ENCODE measurements around the gene SOCS1.

Gene SOCS1

DNA sequence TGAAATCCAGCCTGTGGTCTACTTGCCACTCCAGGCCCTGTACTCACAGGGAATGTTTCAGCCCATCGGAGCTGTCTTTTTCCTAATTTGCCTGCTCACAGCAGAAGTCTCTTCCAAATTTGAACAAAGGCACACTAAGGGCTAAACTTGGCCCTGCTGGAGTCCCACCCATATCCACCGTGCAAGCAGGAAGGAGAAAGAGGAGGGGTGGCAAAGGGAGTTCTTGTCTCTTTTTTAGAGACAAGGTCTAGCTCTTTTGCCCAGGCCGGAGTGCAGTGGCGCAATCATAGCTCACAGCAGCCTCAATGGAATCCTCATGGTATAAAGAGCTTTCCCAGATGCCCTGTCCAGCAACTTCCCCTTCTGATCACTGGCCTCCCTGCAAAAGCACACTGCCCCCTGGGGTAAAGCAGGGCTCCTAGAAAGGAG, 27.8 kb upstream of the SOCS1 start:
- DNase-seq, result no peak

GRCh38 chr16:11280616-11281522, 24.9 kb upstream of the SOCS1 start, which contains the start of gene PRM1:
TSS of gene PRM1 (minus strand) at chr16:11281330. CDS start at chr16:11281238, 92 bp downstream.
- DNase-seq, result no peak

DNA sequence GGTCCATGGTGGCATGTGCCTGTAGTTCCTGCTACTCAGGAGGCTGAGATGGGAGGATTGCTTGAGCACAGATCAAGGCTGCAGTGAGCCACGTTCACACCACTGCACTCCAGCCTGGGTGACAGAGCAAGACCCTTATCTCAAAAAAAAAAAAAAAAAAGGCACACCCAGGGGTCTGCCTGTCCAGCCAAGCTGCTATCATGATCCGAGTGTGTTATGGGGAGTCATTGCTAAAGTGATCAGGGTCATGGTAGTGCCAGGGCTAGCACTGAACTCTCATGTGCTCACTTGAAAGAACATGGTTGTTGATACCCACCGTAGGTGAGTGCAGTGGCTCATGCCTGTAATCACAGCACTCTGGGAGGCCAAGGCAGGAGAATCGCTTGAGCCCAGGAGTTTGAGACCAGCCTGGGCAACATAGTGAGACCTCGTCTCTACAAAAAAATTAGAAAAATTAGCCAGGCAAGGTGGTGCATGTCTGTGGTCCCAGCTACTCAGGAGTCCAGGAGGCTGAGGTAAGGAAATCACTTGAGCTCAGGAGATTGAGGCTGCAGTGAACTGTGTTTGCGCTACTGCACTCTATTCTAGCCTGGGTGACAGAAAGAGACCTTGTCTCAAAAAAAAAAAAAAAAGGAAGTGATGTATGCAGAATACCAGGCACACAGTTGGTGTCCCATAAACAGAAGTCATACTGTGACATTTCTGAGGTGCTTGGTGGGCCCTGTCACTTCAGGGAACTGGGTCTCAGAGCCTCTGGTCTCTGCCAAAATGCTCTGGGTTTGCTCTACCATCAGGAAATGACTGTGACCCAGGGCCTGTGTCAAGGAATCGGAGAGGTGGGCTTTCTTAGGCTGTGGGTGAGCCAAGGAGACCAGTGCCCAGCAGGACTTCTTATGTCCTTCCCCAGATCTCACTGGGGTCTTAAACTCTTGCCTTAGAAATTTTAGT, 23.0 kb upstream of the SOCS1 start:
- DNase-seq, result no peak

- DNase-seq, result no peak
Measured at GRCh38 chr16:11277607-11278337, 21.8 kb upstream of the SOCS1 start.

DNA sequence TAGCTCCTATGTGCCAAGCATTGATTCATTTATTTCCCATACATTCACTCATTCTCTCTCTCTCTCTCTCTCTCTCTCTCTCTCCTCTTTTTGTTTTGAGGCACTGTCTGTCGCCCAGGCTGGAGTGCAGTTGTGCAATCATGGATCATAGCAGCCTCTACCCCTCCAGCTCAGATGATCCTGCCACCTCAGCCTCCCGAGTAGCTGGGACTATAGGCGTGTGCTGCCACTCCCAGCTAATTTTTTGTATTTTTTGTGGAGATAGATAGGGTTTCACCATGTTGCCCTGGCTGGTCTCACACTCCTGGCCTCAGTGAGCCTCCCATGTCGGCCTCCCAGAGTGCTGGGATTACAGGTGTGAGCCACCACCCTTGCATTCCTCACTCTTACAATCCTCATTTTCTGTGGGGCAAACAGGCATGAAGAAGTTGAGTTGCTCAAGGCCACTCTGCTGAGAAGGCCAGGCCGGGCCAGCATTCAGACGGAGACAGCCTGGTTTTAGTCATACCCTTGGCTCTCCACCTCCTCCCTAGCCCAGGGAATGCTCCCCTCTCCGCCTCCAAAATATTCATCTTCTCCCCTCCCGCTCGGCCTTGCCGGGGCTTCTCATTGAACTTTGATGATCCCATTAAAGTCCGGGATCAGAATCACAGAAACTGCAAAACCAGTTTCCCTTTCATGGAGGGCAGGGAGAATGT, 21.0 kb upstream of the SOCS1 start:
- no peak for DNase-seq

- DNase-seq, result no peak
Measured at GRCh38 chr16:11276143-11276895, 20.3 kb upstream of the SOCS1 start, which contains the start of gene PRM2. TSS of gene PRM2 (minus strand) at chr16:11276480. CDS start at chr16:11276370, 110 bp downstream.

DNA sequence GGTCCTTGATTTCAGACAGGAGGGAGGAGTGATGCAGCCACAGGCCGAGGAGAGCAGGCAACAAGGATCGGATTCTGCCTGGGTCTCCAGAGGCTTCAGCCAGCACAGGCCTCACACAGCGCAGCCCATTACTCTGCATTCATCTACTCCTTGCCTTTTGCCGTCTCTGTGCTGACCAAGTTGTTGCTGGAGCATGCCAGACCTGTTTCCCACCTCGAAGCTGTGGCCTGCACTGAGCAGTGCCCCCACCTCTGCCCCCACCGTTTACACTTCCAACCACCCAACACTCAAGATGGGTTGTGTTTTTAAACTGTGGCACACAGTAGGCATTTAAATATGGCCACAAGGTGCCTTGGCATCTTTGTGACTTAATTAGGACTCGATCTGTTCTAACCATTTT, 19.0 kb upstream of the SOCS1 start:
- no peak for DNase-seq

DNA sequence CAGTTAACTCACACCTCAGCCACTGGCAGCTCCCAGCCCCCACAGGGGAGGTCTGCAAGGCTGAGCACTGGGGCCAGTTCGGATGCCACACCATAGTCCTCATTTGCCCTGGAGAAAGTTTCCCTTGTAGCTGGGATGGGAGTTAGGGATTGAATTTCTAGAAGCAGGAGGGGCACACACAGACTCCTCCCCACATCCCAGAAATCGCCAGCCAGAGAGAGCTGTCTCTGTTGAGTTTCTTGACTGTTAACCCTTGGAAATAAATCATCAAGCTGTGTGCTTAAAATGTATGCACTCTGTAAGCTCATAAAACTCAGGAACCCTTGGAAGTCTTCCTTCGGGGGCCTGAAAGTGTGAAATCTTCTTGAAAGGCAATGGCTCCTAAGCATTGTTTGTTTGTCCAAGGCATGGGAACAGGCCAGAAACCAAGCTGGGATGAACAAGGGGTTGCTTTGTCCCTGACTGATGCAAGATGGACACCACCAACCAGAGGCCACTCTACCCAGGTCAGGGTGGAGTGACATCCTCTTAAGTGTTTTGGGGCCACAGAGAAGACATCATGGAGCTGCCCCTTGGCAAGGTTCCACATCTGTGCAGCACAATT, 17.8 kb upstream of the SOCS1 start:
- no peak for DNase-seq

DNA sequence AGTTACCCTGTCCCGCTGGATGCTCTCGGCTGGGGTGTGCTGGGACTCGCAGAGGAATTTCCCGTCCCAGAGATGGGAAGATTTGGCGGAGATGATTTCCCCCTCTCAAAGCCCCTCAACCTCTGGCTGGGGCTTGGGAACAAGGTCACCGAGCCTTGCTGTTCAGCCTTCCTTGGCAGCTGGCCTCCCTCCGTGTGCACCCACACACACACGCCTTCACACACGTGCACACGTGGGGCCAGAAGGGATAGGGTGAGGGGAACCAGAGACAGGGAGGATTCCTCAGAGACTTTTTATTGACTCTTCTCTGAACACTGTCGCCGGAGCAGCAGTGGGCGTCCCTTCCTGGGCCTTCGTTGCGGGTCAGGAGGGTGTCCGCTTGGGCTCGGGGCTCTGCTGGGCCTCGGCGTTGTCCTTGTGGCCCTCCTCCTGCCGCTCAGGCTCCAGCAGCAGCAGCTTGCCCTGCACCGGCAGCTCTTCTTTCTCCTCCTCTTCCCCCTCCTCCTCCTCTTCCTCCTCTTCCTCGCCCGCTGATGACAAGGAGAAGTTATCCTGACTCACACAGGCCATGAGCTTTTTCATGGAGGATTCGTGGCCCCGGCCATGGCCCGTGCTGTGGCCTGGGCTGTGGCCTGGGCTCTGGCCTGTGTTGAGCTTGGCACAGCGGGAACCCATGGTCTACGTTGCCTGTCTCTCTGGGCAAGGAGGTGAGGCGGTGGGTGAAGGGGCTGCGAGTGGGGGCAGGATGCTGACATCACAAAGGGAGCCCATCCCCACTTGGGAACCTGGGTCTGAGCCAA, 17.1 kb upstream of the SOCS1 start, which contains the start of gene PRM3:
TSS of gene PRM3 (minus strand) at position 709 of the 800 bp plus-strand sequence. CDS start at position 675, 34 bp downstream.
- no peak for DNase-seq

- DNase-seq, result no peak
Measured at GRCh38 chr16:11272484-11272883, 16.5 kb upstream of the SOCS1 start.

DNA sequence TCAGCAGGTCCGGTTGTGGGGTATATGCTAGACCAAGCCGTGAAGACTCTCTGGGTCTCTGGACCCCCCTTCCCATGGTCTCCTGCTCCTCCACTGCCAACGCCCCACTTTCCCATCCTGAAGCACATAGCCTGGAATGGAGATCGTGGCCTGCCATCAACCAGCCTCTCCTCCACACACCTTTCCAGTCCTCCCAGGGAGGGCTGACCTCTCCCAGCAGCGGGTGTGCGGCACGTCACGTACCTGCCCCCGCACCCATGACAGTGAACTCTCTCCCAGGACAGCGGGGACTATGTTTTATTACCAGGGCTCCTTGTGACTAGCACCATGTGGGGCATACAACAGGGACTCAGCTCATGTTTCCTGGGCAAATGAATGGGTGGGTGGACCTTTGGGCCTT, 15.6 kb upstream of the SOCS1 start:
- DNase-seq, result no peak

DNA sequence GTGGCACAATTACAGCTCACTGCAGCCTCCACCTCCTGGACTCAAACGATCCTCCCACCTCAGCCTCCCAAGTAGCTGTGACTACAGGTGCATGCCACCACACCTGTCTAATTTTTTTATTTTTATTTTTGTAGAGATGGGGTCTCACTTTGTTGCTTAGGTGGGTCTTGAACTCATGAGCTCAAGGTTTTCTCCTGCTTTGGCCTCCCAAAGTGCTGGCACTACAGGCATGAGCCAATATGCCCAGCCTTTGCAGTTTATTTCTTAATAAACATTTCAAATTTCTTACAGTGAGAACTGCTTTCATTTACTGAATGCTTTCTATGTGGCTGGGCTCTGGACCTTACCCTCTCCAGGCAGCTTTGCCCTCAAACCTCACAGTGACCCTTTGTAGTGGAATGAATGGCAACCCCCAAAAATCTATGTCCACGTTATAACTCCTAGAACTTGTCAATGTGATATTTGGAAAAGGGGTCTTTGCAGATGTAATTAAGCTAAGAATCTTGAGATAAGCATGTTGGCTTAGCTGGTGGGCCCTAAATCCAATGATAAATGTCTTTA, 14.7 kb upstream of the SOCS1 start:
- no peak for DNase-seq

- no peak for DNase-seq
Measured at GRCh38 chr16:11268921-11269375, 12.9 kb upstream of the SOCS1 start, which contains the start of gene TNP2. TSS of gene TNP2 (minus strand) at chr16:11269325. CDS start at chr16:11269262, 63 bp downstream.

- no peak for DNase-seq
Measured at GRCh38 chr16:11265124-11265523, 9.1 kb upstream of the SOCS1 start.

DNA sequence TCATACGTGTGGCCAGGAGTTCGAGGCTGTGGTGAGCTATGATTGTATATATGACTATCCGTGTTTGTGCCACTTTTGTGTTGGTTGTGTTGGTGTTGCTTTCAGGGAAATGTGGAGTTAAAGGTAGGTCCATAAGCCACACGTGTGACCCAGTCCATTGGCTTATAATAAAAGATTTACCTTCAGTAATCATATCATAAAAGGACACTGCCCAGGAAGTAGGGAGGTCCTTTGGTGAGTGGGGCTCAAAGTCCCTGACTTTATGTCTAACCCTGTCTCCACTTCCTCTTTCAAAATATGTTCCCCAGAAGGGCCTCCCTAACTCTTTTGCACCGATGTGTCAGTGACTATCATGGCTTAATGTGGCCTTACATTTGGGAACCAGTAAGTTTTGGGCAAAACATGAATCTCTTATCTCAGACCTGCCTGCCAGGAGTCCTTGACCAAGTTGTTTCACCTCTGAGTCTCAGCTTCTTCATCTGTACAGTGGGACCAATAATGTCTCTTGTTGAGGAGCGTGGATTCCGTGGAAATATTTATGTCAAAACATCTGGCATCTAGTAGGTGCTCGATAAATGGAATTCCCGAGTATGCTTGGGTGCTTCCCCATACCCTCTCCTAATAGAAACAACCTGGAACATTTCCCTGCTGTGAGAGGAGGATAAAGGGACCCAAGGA, 8.3 kb upstream of the SOCS1 start:
- DNase-seq, result no peak

DNA sequence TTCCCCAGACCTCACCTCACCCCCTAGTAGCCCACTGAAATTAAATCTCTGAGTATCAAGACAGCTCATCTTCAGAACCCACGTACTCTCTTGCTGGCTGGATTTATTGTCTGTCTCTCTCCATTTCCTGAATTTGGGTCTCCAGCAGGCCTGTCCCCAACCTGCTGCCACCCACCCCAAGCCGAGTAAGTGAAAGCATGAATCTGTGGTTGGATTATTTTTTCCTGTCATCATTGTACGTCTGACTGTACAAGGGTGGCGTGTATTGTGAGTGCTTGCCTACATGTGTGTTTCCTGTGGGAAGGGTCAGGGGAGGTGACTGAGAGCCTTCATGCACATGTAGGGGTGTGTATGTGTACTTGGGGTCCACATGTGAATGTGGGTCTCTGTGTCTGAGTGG, 7.7 kb upstream of the SOCS1 start:
- DNase-seq, result no peak

- DNase-seq, result no peak
Measured at GRCh38 chr16:11262915-11263314, 6.9 kb upstream of the SOCS1 start.

DNA sequence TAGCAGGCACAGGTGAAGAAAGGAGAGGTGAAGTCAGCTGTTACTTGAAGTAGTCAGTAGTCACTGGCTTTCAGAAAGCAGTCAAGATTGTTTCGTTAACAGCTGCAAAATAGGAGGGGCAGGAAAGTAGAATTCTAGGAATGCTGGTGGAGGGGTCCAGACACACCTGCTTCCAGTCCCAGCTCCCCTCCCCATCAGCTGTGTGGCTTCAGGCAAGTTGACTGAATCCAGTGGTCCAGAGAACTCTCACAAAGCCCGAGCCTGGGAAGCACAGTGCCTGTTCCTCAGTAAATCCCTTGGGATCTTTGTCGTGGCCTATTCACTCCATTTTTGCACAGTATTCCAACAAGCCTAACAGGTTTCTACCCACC, 4.6 kb upstream of the SOCS1 start:
- no peak for DNase-seq
